A673 (cell line): ENCODE results near the gene TSC22D2.

Experiments used
- CTCF ChIP-seq: fragments of 300-800, 200-600 bp; sonication (generic); conservative IDR thresholded peaks from 2 replicates; pipeline ENCODE4 v1.5.1; 2017; ENCODE audit warnings: low read depth, mild to moderate bottlenecking, antibody characterized with exemption, low read length, moderate library complexity, mixed read lengths
- EZH2 ChIP-seq: fragments of 200-600 bp; sonication (generic); IDR thresholded peaks from 2 replicates; pipeline ENCODE4 v1.6.1; 2017; ENCODE audit warnings: borderline replicate concordance, low read depth, mild to moderate bottlenecking, mixed read lengths, antibody characterized with exemption, low read length; ENCODE audit not compliant: poor library complexity, severe bottlenecking

- TF ChIP-seq CTCF, result no peak
- TF ChIP-seq EZH2, result no peak
These were observed 40.3 kb upstream of the TSC22D2 start for GRCh38 chr3:150367757-150368156.
